Body of pancreas (tissue), 4 donors: Measurements from ENCODE around the gene PCDH9.

Experiments used
- CTCF ChIP-seq, 7 experiments: fragments of 450-650 bp in 4 of 7; fragments of 200-600 bp in 3 of 7; sonication (generic) in 3 of 7; IDR thresholded peaks; one replicate each; pipeline ENCODE4 v1.5.1; 2016 to 2019; ENCODE audit warnings: antibody characterized with exemption in 7 of 7
- POLR2A ChIP-seq, 3 donors: fragments of 450-650 bp; IDR thresholded peaks; one replicate each; pipeline ENCODE4 v1.6.1; 2016; ENCODE audit warnings: antibody characterized with exemption in 3 of 3, mild to moderate bottlenecking in 2 of 3

- no peak for TF ChIP-seq POLR2A (IDR thresholded peaks at IDR 0.05)
- TF ChIP-seq CTCF (IDR thresholded peaks at IDR 0.05), result no peak
Measured at GRCh38 chr13:66835040-66835628, 395.0 kb downstream of the PCDH9 start.
